A673 (cell line): ENCODE data around the gene ABCA7. TPM values are rescaled to one million over a fixed set of nuclear protein-coding genes. Genes with fewer than 3 reads are reported as not detected.
A peak's percentile ranks its signal among the peaks of the same experiment; 100 is the strongest.

Experiments used
- BruUV-seq: library from RNA; stranded (reverse); fragments of 400-500 nt; replicated peaks from 2 replicates; lab custom pipeline; 2021; lab: Mats Ljungman, UMichigan
- CTCF ChIA-PET: fragments of 300-600 bp; sonication (Branson Sonifier 250); formaldehyde crosslinking; loops from one replicate; lab custom pipeline; 2022; ENCODE audit warnings: antibody characterized with exemption; lab: Charles Lee
- POLR2A ChIA-PET: fragments of 300-600 bp; sonication (Branson Sonifier 250); formaldehyde crosslinking; loops from one replicate; lab custom pipeline; 2022; ENCODE audit warnings: antibody characterized with exemption; ENCODE audit not compliant: low non-redundant PET; lab: Charles Lee
- DNase-seq: peaks from one replicate; pipeline ENCODE4 v3.0.0-alpha.2; 2015; ENCODE audit warnings: low spot score
- H3K27ac ChIP-seq: fragments of 200-600 bp; sonication (generic); 2 replicates; pipeline ENCODE4 v1.5.1; 2016; ENCODE audit warnings: mixed run types, low read depth, mild to moderate bottlenecking, mixed read lengths, antibody characterized with exemption, low read length; ENCODE audit not compliant: poor library complexity, severe bottlenecking
- H3K27me3 ChIP-seq: fragments of 200-600 bp; sonication (generic); replicated peaks from 2 replicates; pipeline ENCODE4 v1.6.1; 2017; ENCODE audit warnings: mixed run types, low read depth, mild to moderate bottlenecking, mixed read lengths, antibody characterized with exemption, low read length; ENCODE audit not compliant: insufficient read depth, poor library complexity
- H3K36me3 ChIP-seq: fragments of 200-600 bp; sonication (generic); 2 replicates; pipeline ENCODE4 v1.6.1; 2016; ENCODE audit warnings: mixed run types, mild to moderate bottlenecking, mixed read lengths, antibody characterized with exemption, low read length; ENCODE audit not compliant: insufficient read depth, poor library complexity, severe bottlenecking
- H3K4me1 ChIP-seq: fragments of 200-600 bp; sonication (generic); 2 replicates; pipeline ENCODE4 v1.6.1; 2017; ENCODE audit warnings: mixed run types, mild to moderate bottlenecking, mixed read lengths, antibody characterized with exemption, low read length; ENCODE audit not compliant: insufficient read depth, poor library complexity, severe bottlenecking
- H3K4me3 ChIP-seq: fragments of 200-600 bp; sonication (generic); 2 replicates; pipeline ENCODE4 v1.5.1; 2016; ENCODE audit warnings: low read depth, mixed run types, mild to moderate bottlenecking, mixed read lengths, low read length; ENCODE audit not compliant: poor library complexity, severe bottlenecking
- H3K9me3 ChIP-seq: fragments of 200-600 bp; sonication (generic); 2 replicates; pipeline ENCODE4 v1.6.1; 2016; ENCODE audit warnings: mixed run types, low read depth, mild to moderate bottlenecking, mixed read lengths, antibody characterized with exemption, low read length; ENCODE audit not compliant: poor library complexity, severe bottlenecking
- EZH2 ChIP-seq: fragments of 200-600 bp; sonication (generic); IDR thresholded peaks from 2 replicates; pipeline ENCODE4 v1.6.1; 2017; ENCODE audit warnings: borderline replicate concordance, low read depth, mild to moderate bottlenecking, mixed read lengths, antibody characterized with exemption, low read length; ENCODE audit not compliant: poor library complexity, severe bottlenecking
- intact Hi-C: fragments of 100-400 bp; cut with micrococcal nuclease; formaldehyde crosslinking; loops from one replicate; pipeline ENCODE4 v1.10.0; 2022; ENCODE audit not compliant: unreplicated experiment
- total RNA-seq: library from RNA; stranded (reverse); gene quantifications from 2 replicates; pipeline ENCODE4 v1.2.3, GENCODE V29; 2021
- TF ChIP-seq, protein P1 (sequence below): fragments of 300-800, 200-600 bp; sonication (generic); conservative IDR thresholded peaks from 2 replicates; pipeline ENCODE4 v1.5.1; 2017; ENCODE audit warnings: low read depth, mild to moderate bottlenecking, antibody characterized with exemption, low read length, moderate library complexity, mixed read lengths

Gene ABCA7
- total RNA-seq, 1 experiment from 2014 or later, result 12.0 TPM

DNA sequence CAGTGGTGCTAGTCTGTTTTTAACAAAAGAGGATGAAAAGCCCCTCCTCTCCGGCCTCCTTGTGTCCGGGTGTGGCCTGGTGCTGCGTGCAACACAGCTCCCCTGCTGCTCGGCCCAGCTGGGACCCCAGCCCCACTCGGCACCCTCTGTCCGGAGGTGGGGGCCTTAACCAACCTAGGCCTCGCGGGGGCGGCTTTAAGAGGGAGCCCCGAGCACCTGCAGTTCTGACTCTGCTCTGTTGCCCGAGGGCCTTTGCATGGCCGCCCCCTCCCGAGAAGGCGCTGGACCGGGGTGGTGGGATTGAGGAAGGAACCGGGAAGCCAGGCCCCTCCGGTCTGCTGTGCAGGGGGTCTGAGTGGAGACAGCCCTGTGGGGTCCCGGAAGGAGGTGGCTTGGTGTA, 45.4 kb upstream of the ABCA7 start:
- peaks cover 25% of the 10 kb centered on the region for H3K36me3 ChIP-seq
- H3K4me1 ChIP-seq, result peaks cover 18% of the 10 kb centered on the region
- H3K27ac ChIP-seq, result no peak overlapping the region
- BruUV-seq, result no TSS peak
- DNase-seq, result no peak
- H3K27me3 ChIP-seq, result peaks cover 34% of the 10 kb centered on the region
- H3K9me3 ChIP-seq, result no peaks in the 10 kb centered on the region
- TF ChIP-seq EZH2, result no peak
- TF ChIP-seq, protein P1, sequence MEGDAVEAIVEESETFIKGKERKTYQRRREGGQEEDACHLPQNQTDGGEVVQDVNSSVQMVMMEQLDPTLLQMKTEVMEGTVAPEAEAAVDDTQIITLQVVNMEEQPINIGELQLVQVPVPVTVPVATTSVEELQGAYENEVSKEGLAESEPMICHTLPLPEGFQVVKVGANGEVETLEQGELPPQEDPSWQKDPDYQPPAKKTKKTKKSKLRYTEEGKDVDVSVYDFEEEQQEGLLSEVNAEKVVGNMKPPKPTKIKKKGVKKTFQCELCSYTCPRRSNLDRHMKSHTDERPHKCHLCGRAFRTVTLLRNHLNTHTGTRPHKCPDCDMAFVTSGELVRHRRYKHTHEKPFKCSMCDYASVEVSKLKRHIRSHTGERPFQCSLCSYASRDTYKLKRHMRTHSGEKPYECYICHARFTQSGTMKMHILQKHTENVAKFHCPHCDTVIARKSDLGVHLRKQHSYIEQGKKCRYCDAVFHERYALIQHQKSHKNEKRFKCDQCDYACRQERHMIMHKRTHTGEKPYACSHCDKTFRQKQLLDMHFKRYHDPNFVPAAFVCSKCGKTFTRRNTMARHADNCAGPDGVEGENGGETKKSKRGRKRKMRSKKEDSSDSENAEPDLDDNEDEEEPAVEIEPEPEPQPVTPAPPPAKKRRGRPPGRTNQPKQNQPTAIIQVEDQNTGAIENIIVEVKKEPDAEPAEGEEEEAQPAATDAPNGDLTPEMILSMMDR, result no peak
- H3K4me3 ChIP-seq, result no peak overlapping the region
- ChIA-PET POLR2A (no interaction called here), CTCF (interaction anchor here (0.7 kb wide), 1 partner anchor 70 kb away, joined by 3 read pairs; no protein-coding TSS in a partner anchor)
- intact Hi-C loops, result no loop called here

DNA sequence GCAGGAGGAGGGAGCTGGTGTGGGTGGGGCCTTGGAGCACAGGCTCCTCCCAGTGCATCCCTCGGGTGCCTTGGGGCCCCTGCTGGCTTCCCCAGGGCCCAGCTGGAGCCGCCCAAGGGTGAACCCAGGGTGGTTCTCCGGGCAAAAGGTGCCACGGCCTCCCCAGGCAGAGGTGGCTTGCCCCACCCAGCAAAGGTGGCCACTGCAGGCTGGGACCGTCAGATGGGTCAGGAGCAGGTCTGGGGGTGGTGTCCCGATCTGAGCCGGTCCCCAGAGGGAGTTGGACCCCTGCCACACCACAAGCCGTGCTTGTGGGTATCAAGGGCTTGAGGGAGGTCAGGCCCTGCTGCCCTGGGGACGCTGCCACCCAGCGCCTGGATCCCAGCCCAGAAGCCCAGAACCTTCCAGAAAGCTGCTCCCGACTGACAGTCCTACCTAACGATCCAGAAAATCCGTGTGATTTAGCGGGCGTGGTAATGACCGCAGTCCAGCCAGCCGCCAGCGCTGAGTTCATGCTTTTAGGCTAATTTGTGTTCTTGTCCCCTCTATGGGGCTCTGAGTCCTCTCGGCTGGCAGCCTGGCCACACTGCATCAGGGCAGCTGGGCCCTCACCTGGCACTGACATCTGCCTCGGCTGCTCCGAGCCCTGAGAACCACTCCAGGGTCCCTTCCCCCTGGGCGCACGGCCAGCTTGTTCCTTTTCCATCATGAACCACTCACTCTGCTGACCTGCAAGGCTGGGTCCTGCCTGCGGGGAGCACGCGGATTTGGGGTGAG, 44.7 kb upstream of the ABCA7 start:
- TF ChIP-seq EZH2, result no peak
- TF ChIP-seq, protein P1, result no peak
- H3K36me3 ChIP-seq, result peaks cover 25% of the 10 kb centered on the region
- H3K9me3 ChIP-seq, result no peaks in the 10 kb centered on the region
- H3K27ac ChIP-seq, result no peak overlapping the region
- peaks cover 18% of the 10 kb centered on the region for H3K4me1 ChIP-seq
- no peak for DNase-seq
- intact Hi-C loops, result loop anchor here (5.0 kb wide), 1 partner anchor 73 kb away; no protein-coding TSS in a partner anchor
- H3K4me3 ChIP-seq, result no peak overlapping the region
- ChIA-PET POLR2A (interaction anchor here (0.6 kb wide), 1 partner anchor 274 kb away, joined by 3 read pairs; the partner anchor contains the start of gene CIRBP), CTCF (interaction anchor here (0.7 kb wide), 1 partner anchor 71 kb away, joined by 3 read pairs; no protein-coding TSS in a partner anchor)
- no TSS peak for BruUV-seq
- peaks cover 40% of the 10 kb centered on the region for H3K27me3 ChIP-seq

DNA sequence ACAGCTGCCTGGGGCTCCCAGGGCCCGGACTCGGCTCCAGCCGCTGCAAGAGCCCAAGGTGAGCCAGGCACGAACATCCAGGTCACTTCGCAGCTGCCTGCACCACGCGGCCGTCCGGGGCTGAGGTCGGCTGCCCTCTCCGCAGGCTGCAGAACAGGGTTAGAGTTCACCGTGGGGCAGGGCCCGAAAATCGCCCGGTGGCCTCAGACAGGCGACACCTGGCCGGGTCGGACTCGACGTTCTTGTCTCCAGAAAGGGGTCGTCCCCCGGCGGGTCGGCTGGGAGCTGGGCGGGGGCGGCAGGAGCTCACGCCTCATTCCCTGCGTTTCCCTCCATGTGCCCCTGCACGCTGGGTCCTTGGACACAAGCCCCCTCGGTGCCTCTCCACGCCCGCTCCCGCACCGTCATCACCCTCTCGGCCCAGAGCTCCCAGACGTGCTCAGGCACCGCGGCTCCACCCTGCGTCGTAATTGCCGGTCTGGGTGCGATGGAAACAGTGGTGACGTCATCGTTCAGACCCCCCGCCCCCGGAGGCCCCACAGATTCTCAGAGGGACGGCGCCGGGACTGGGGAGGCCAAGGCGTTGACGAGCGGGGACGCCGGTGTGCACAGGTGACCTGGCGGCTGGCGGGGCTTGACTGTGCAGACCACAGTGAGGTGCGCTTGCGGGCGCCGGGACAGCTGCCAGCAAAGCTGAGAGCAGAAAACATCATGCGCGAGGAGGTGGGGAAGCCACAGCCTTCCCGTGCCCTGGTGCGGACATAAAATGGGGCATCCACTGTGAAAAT, 43.7 kb upstream of the ABCA7 start:
- CTCF ChIA-PET, result no interaction called here
- peaks cover 20% of the 10 kb centered on the region for H3K4me1 ChIP-seq
- TF ChIP-seq, protein P1, result no peak
- TF ChIP-seq EZH2, result no peak
- peak; percentile 70 for DNase-seq
- H3K27me3 ChIP-seq, result peaks cover 48% of the 10 kb centered on the region
- H3K27ac ChIP-seq, result no peak overlapping the region
- POLR2A ChIA-PET, result interaction anchor here (0.6 kb wide), 2 partner anchors 12 to 18 kb away, joined by 3 read pairs; partner anchors contain the start of gene WDR18
- no peaks in the 10 kb centered on the region for H3K9me3 ChIP-seq
- BruUV-seq, result no TSS peak
- intact Hi-C loops, result loop anchor here (5.0 kb wide), 1 partner anchor 74 kb away; no protein-coding TSS in a partner anchor
- peak overlapping the region; percentile 27 for H3K4me3 ChIP-seq
- H3K36me3 ChIP-seq, result peaks cover 16% of the 10 kb centered on the region
